Stimulated activated CD4-positive, alpha-beta T cell treated with anti-CD3 and anti-CD28 coated beads, Interleukin-12 subunit alpha, Interleukin-12 subunit beta, amount 100 ng/mL, for 4 hours (primary cell): ENCODE measurements around the gene FAM222B.
"Not testable (repeated sequence)": the region's sequence is repeated elsewhere in the genome, so short reads cannot be mapped to it uniquely, and the experiment has no call there.

ENCODE experiments used
- DNase-seq: peaks from one replicate; pipeline ENCODE4 v3.0.0-alpha.2; 2020

Gene FAM222B

GRCh38 chr17:28744104-28744971 lies 98.3 kb downstream of the FAM222B start:
- peak; percentile 77 for DNase-seq

GRCh38 chr17:28743243-28744103 lies 99.1 kb downstream of the FAM222B start, which contains the start of gene TRAF4:
Gene TRAF4 (plus strand): TSS chr17:28744011. CDS start chr17:28744113, 102 bp downstream.
- DNase-seq: peak; percentile 82

GRCh38 chr17:28741358-28742349 lies 100.9 kb downstream of the FAM222B start:
- DNase-seq: no peak

- DNase-seq: no peak
Observed at GRCh38 chr17:28740406-28741357, 101.9 kb downstream of the FAM222B start.

GRCh38 chr17:28738680-28739384 lies 103.8 kb downstream of the FAM222B start:
- peak; percentile 59 for DNase-seq

- no peak for DNase-seq
Observed at GRCh38 chr17:28737770-28738679, 104.6 kb downstream of the FAM222B start.

GRCh38 chr17:28737316-28737715 lies 105.3 kb downstream of the FAM222B start:
- no peak for DNase-seq

- DNase-seq: not testable (repeated sequence)
Observed at GRCh38 chr17:28735913-28736769, 106.4 kb downstream of the FAM222B start.

- no peak for DNase-seq
Observed at GRCh38 chr17:28735242-28735722, 107.3 kb downstream of the FAM222B start.

GRCh38 chr17:28734712-28735241 lies 107.8 kb downstream of the FAM222B start:
- no peak for DNase-seq

- DNase-seq: no peak
Observed at GRCh38 chr17:28733346-28733745, 109.2 kb downstream of the FAM222B start.

GRCh38 chr17:28729950-28730330 lies 112.7 kb downstream of the FAM222B start:
- no peak for DNase-seq

- DNase-seq: peak; percentile 97
Observed at GRCh38 chr17:28728364-28729200, 114.0 kb downstream of the FAM222B start, which contains the start of gene NEK8. Gene NEK8 (plus strand): TSS chr17:28728788. CDS start chr17:28728814, 26 bp downstream.

GRCh38 chr17:28726627-28727491 lies 115.7 kb downstream of the FAM222B start:
- DNase-seq: peak; percentile 90

- DNase-seq: peak; percentile 71
Observed at GRCh38 chr17:28726226-28726626, 116.4 kb downstream of the FAM222B start, which contains the start of gene TLCD1. Gene TLCD1 (minus strand): TSS chr17:28726233. CDS start chr17:28726097, 136 bp downstream.
